HG02610 (cell line): ENCODE data around the gene SULT1B1.

Experiments
- ATAC-seq: cut with Tn5 transposase; IDR thresholded peaks from one replicate; pipeline ENCODE4 v1.9.1; 2021; ENCODE audit warnings: mild to moderate bottlenecking, moderate library complexity; ENCODE audit not compliant: unreplicated experiment

Gene SULT1B1

GRCh38 chr4:69701696-69702095, 58.7 kb downstream of the SULT1B1 start:
- no peak for ATAC-seq

GRCh38 chr4:69697536-69698242, 62.7 kb downstream of the SULT1B1 start:
- no peak for ATAC-seq

- no peak for ATAC-seq
Measured at GRCh38 chr4:69689599-69689998, 70.8 kb downstream of the SULT1B1 start.

- ATAC-seq, result no peak
Measured at GRCh38 chr4:69684804-69685203, 75.6 kb downstream of the SULT1B1 start.
